Measurements from ENCODE around the gene NSD2. TPM values are rescaled to one million over a fixed set of nuclear protein-coding genes. Genes with fewer than 3 reads are reported as not detected.

Gene NSD2
- total RNA-seq = 60.5 TPM
- polyA plus RNA-seq = 13.8 TPM

- no peaks in the 10 kb centered on the region for H3K36me3 ChIP-seq (ENCODE audit: insufficient read depth)
- H3K4me1 ChIP-seq (ENCODE audit: insufficient read depth) = no peaks in the 10 kb centered on the region
- H3K4me3 ChIP-seq (ENCODE audit: low read depth, low read length) = peak within 1 kb of the TSS; percentile 99
- WGBS = under 1% methylated on average over 151 of the region's 155 CpGs
- peak; percentile 40 for DNase-seq (ENCODE audit: extremely low spot score)
- H3K27ac ChIP-seq (ENCODE audit: low read depth) = peak within 1 kb of the TSS; percentile 98
Measured at GRCh38 chr4:1870578-1871443, at the start of gene NSD2. Gene NSD2 (plus strand): TSS chr4:1871393. CDS start chr4:1900655, 29,262 bp downstream.

GRCh38 chr4:1821679-1822567 is 49.3 kb upstream of the NSD2 start:
- Histone ChIP-seq H3K4me1 (ENCODE audit: insufficient read depth) (no peaks in the 10 kb centered on the region), H3K27ac (ENCODE audit: low read depth) (no peak overlapping the region), H3K4me3 (ENCODE audit: low read depth, low read length) (no peak overlapping the region), H3K36me3 (ENCODE audit: insufficient read depth) (no peaks in the 10 kb centered on the region)
- no peak for DNase-seq (ENCODE audit: extremely low spot score)
- 97% methylated on average over 18 of the region's 18 CpGs for WGBS

- 93% methylated on average over 37 of the region's 37 CpGs for WGBS
- H3K36me3 ChIP-seq (ENCODE audit: insufficient read depth) = no peaks in the 10 kb centered on the region
Measured at GRCh38 chr4:1822568-1823544, 48.3 kb upstream of the NSD2 start.

GRCh38 chr4:1823545-1823932 is 47.7 kb upstream of the NSD2 start:
- H3K4me3 ChIP-seq (ENCODE audit: low read depth, low read length) = no peak overlapping the region
- DNase-seq (ENCODE audit: extremely low spot score) = no peak
- 92% methylated on average over 12 of the region's 12 CpGs for WGBS
- H3K27ac ChIP-seq (ENCODE audit: low read depth) = no peak overlapping the region
- no peaks in the 10 kb centered on the region for H3K36me3 ChIP-seq (ENCODE audit: insufficient read depth)
- no peaks in the 10 kb centered on the region for H3K4me1 ChIP-seq (ENCODE audit: insufficient read depth)

More at GRCh38 chr4:1822568-1823544, 48.3 kb upstream of the NSD2 start:
- Histone ChIP-seq H3K27ac (ENCODE audit: low read depth) (no peak overlapping the region), H3K4me3 (ENCODE audit: low read depth, low read length) (no peak overlapping the region), H3K4me1 (ENCODE audit: insufficient read depth) (no peaks in the 10 kb centered on the region)
- no peak for DNase-seq (ENCODE audit: extremely low spot score)

GRCh38 chr4:1824746-1825145 is 46.4 kb upstream of the NSD2 start:
- Histone ChIP-seq H3K4me1 (ENCODE audit: insufficient read depth) (no peaks in the 10 kb centered on the region), H3K4me3 (ENCODE audit: low read depth, low read length) (no peak overlapping the region), H3K27ac (ENCODE audit: low read depth) (no peak overlapping the region), H3K36me3 (ENCODE audit: insufficient read depth) (no peaks in the 10 kb centered on the region)
- DNase-seq (ENCODE audit: extremely low spot score) = no peak
- 87% methylated on average over 11 of the region's 11 CpGs for WGBS

- DNase-seq (ENCODE audit: extremely low spot score) = no peak
- 84% methylated on average over 19 of the region's 19 CpGs for WGBS
- no peak overlapping the region for H3K4me3 ChIP-seq (ENCODE audit: low read depth, low read length)
- H3K36me3 ChIP-seq (ENCODE audit: insufficient read depth) = no peaks in the 10 kb centered on the region
- H3K27ac ChIP-seq (ENCODE audit: low read depth) = no peak overlapping the region
- no peaks in the 10 kb centered on the region for H3K4me1 ChIP-seq (ENCODE audit: insufficient read depth)
Measured at GRCh38 chr4:1825326-1825725, 45.9 kb upstream of the NSD2 start.

GRCh38 chr4:1826531-1827350 is 44.5 kb upstream of the NSD2 start:
- WGBS = 91% methylated on average over 30 of the region's 30 CpGs
- no peak overlapping the region for H3K4me3 ChIP-seq (ENCODE audit: low read depth, low read length)
- no peak for DNase-seq (ENCODE audit: extremely low spot score)
- H3K27ac ChIP-seq (ENCODE audit: low read depth) = no peak overlapping the region
- peaks cover 3% of the 10 kb centered on the region for H3K36me3 ChIP-seq (ENCODE audit: insufficient read depth)
- no peaks in the 10 kb centered on the region for H3K4me1 ChIP-seq (ENCODE audit: insufficient read depth)

GRCh38 chr4:1830234-1830633 is 41.0 kb upstream of the NSD2 start:
- peaks cover 10% of the 10 kb centered on the region for H3K36me3 ChIP-seq (ENCODE audit: insufficient read depth)
- H3K27ac ChIP-seq (ENCODE audit: low read depth) = no peak overlapping the region
- DNase-seq (ENCODE audit: extremely low spot score) = no peak
- no peaks in the 10 kb centered on the region for H3K4me1 ChIP-seq (ENCODE audit: insufficient read depth)
- 94% methylated on average over 3 of the region's 3 CpGs for WGBS
- no peak overlapping the region for H3K4me3 ChIP-seq (ENCODE audit: low read depth, low read length)

GRCh38 chr4:1830642-1831228 is 40.5 kb upstream of the NSD2 start:
- H3K27ac ChIP-seq (ENCODE audit: low read depth) = no peak overlapping the region
- no peak for DNase-seq (ENCODE audit: extremely low spot score)
- no peak overlapping the region for H3K4me3 ChIP-seq (ENCODE audit: low read depth, low read length)
- peaks cover 14% of the 10 kb centered on the region for H3K36me3 ChIP-seq (ENCODE audit: insufficient read depth)
- no peaks in the 10 kb centered on the region for H3K4me1 ChIP-seq (ENCODE audit: insufficient read depth)
- WGBS = 87% methylated on average over 8 of the region's 8 CpGs

GRCh38 chr4:1831331-1831730 is 39.9 kb upstream of the NSD2 start:
- Histone ChIP-seq H3K4me1 (ENCODE audit: insufficient read depth) (no peaks in the 10 kb centered on the region), H3K4me3 (ENCODE audit: low read depth, low read length) (no peak overlapping the region), H3K27ac (ENCODE audit: low read depth) (no peak overlapping the region), H3K36me3 (ENCODE audit: insufficient read depth) (peaks cover 14% of the 10 kb centered on the region)
- WGBS = 94% methylated on average over 8 of the region's 8 CpGs
- DNase-seq (ENCODE audit: extremely low spot score) = no peak

- no peak overlapping the region for H3K4me3 ChIP-seq (ENCODE audit: low read depth, low read length)
- no peak for DNase-seq (ENCODE audit: extremely low spot score)
- peaks cover 14% of the 10 kb centered on the region for H3K36me3 ChIP-seq (ENCODE audit: insufficient read depth)
- no peaks in the 10 kb centered on the region for H3K4me1 ChIP-seq (ENCODE audit: insufficient read depth)
- 94% methylated on average over 18 of the region's 18 CpGs for WGBS
- H3K27ac ChIP-seq (ENCODE audit: low read depth) = no peak overlapping the region
Measured at GRCh38 chr4:1832690-1833089, 38.5 kb upstream of the NSD2 start.
